GM12801 (cell line): Measurements from ENCODE around the gene CLASP2.

Experiments used
- TF ChIP-seq, protein P1 (sequence below): IDR thresholded peaks from one replicate; pipeline ENCODE4 v1.5.1; 2011; ENCODE audit warnings: control low read depth; ENCODE audit not compliant: insufficient read length; ENCODE audit errors: extremely low read depth

Gene CLASP2

DNA sequence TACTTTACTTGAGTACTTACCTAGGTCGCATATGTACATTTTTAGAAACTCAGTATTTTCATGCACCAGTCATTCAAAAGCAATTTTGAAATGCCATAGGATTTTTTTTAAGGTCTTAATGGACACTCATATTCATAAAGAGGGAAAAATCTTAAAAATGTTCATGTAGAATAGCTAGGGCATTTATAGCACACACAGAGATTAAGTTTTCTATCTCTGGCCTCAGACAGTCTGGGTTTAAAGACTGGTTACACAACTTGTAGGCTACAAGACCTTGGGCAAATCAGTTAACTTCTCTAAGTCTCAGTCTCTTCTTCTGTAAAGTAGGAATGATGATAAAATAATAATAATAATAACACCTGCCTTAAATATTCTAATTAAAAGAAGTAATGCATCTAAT is 229.4 kb downstream of the CLASP2 start:
- TF ChIP-seq, protein P1, sequence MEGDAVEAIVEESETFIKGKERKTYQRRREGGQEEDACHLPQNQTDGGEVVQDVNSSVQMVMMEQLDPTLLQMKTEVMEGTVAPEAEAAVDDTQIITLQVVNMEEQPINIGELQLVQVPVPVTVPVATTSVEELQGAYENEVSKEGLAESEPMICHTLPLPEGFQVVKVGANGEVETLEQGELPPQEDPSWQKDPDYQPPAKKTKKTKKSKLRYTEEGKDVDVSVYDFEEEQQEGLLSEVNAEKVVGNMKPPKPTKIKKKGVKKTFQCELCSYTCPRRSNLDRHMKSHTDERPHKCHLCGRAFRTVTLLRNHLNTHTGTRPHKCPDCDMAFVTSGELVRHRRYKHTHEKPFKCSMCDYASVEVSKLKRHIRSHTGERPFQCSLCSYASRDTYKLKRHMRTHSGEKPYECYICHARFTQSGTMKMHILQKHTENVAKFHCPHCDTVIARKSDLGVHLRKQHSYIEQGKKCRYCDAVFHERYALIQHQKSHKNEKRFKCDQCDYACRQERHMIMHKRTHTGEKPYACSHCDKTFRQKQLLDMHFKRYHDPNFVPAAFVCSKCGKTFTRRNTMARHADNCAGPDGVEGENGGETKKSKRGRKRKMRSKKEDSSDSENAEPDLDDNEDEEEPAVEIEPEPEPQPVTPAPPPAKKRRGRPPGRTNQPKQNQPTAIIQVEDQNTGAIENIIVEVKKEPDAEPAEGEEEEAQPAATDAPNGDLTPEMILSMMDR, result no peak

DNA sequence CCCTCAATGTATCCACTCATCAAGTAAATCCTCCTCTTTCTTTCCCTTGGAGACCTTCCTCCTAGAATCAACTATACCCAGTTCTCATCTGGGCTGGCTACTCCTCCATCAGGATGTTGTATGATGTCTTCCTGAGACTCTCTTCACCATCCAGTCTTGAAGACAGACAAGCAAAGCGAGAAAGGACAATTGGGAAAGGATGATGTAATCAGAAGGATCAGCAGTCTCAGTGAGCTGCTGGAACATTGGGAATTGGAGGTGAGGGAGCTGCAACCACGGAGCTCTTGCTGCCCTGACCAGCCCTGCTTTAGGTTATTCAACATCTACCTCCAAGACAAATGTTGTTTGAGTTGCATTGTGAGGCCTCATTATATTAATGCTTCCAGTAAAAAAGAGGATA is 229.8 kb downstream of the CLASP2 start:
- TF ChIP-seq, protein P1, result no peak

DNA sequence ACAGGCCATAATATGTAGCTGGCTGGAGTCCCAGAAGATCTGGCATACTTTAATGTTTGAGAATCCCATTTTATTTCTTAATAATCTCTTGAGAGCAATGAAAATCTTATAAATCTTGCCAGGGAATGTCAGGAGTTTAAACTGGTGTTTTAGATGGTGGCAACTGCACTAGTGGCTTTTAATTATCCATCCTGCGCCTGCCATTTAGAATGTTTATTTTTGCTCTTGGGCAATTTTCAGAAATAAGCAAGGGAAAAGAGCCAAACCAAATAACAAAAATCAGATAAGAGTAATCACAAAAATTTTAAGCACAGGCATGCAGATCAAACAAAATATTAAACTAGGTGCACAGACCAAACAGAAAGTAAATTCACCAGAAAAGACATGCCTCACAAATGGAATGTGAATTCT is 235.9 kb downstream of the CLASP2 start:
- TF ChIP-seq, protein P1, result no peak

DNA sequence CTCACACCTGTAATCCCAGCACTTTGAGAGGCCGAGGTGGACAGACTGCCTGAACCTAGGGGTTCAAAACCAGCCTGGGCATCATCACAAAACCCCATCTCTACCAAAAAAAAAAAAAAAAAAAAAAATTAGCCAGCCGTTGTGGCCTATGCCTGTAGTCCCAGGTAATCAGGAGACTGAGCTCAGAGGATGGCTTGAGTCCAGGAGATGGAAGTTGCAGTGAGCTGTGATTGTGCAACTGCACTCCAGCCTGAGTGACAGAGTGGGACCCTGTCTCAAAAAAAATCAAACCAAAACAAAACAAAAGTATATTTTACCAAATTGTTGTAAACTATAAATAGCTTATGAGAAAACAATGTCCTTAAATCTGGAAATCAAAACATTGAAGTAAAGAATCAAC is 243.2 kb downstream of the CLASP2 start:
- TF ChIP-seq, protein P1, result no peak

DNA sequence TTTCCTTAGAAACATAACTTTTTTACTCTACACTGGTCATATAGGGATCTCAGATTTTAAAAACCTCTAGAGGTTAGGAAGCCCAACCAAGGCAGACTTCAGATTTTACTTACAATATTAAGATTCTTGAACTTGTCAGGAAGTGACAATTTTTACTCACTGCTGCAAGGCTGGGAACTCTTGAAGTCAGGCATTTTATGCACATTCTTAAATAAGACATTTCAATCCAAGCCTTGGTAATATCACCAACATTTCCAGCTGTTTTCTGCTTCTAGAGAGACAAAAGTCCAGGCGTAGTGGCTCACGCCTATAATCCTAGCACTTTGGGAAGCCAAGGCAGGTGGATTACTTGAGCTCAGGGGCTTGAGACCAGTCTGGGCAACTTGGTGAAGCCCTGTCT is 244.2 kb downstream of the CLASP2 start:
- TF ChIP-seq, protein P1, result no peak

DNA sequence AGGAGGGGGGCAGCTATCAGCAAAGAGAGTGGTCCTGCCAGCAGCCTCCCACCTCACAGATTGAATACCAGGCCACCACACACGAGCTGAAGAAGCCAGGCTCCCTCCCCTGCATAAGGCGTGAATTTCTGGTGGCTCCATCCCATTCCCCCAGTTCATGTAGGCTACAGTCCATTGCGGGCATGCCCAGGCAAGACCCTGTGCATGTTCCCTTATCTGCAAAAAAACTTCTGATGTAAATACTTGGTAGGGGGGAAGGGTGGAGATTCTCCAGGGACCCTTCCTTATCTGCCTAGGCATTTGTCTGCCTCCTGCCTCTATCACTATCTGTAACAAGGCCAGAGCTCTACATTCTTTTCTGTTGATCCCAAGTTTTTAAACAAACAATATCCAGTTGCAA is 250.3 kb downstream of the CLASP2 start:
- TF ChIP-seq, protein P1, result no peak

DNA sequence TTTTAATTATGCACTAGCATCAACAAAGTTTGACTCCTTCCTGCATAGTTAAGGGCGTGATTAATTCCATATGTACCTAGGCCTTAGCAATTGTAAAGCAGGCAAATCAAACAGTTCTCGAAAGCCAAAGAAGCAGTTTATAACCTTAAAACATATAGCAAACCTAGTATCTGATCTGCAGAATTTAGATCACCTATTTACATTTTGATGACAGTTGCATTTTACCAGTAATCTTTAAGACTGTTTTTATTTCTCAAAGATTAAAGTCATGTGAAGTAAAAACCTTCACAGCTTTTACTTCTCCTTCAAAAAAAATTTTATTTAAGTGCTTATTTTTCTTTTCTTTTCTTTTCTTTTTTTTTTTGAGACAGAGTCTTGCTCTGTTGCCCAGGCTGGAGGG is 257.0 kb downstream of the CLASP2 start:
- TF ChIP-seq, protein P1, result no peak

DNA sequence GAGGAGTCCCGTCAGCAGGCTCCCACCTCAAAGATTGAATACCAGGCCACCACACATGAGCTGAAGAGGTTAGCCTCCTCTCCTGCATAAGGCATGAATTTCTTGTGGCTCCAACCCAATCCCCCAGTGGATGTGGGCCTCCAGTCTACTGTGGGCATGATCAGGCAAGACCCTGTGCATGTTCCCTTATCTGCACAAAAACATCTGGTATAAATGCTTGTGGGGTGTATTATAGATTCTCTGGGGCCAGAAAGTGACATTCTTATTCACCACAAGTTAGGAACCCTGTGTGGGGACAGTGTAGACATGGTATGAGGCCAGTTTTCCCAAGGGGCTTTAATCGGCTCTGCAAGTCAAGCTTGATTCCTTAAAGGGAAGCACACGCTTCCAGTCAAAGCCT is 259.6 kb downstream of the CLASP2 start:
- TF ChIP-seq, protein P1, result no peak
